Measurements from ENCODE around the gene GALNT17. TPM values are rescaled to one million over a fixed set of nuclear protein-coding genes. Genes with fewer than 3 reads are reported as not detected.

The GALNT17 gene
- polyA plus RNA-seq, 1 donor from 2014 or later = 15.7 TPM

GRCh38 chr7:71682181-71682580 is 550.2 kb downstream of the GALNT17 start:
- TF ChIP-seq EP300 (conservative IDR thresholded peaks at IDR 0.05; ENCODE audit: poor library complexity, severe bottlenecking) = no peak
- TF ChIP-seq MXI1 (conservative IDR thresholded peaks at IDR 0.05; ENCODE audit: poor library complexity, severe bottlenecking) = no peak
- no peak for TF ChIP-seq TAF1 (IDR thresholded peaks at IDR 0.05; ENCODE audit: low read depth)
- TF ChIP-seq, protein P1, sequence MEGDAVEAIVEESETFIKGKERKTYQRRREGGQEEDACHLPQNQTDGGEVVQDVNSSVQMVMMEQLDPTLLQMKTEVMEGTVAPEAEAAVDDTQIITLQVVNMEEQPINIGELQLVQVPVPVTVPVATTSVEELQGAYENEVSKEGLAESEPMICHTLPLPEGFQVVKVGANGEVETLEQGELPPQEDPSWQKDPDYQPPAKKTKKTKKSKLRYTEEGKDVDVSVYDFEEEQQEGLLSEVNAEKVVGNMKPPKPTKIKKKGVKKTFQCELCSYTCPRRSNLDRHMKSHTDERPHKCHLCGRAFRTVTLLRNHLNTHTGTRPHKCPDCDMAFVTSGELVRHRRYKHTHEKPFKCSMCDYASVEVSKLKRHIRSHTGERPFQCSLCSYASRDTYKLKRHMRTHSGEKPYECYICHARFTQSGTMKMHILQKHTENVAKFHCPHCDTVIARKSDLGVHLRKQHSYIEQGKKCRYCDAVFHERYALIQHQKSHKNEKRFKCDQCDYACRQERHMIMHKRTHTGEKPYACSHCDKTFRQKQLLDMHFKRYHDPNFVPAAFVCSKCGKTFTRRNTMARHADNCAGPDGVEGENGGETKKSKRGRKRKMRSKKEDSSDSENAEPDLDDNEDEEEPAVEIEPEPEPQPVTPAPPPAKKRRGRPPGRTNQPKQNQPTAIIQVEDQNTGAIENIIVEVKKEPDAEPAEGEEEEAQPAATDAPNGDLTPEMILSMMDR (IDR thresholded peaks at IDR 0.05; ENCODE audit: poor library complexity, severe bottlenecking) = no peak
- TF ChIP-seq SMC3 (conservative IDR thresholded peaks at IDR 0.05; ENCODE audit: poor library complexity) = no peak
- no peak for TF ChIP-seq EZH2 (IDR thresholded peaks at IDR 0.05; ENCODE audit: borderline replicate concordance, insufficient read depth, low read length, poor library complexity, severe bottlenecking)
- no peak for TF ChIP-seq POLR2AphosphoS5 (IDR thresholded peaks at IDR 0.05)
- no peak for TF ChIP-seq RAD21 (conservative IDR thresholded peaks at IDR 0.05)
- no peak for TF ChIP-seq REST (IDR thresholded peaks at IDR 0.05; ENCODE audit: borderline replicate concordance)
- no peak overlapping the region for H3K4me3 ChIP-seq (ENCODE audit: low read length)
- H3K9me2 ChIP-seq (ENCODE audit: insufficient read depth, low read length) = no peaks in the 10 kb centered on the region
- no peak overlapping the region for H3K9ac ChIP-seq (ENCODE audit: low read length)
- H3K27me3 ChIP-seq (ENCODE audit: insufficient read depth, low read depth, low read length) = no peaks in the 10 kb centered on the region
- H3K27ac ChIP-seq (ENCODE audit: low read length) = no peak overlapping the region
- H3K4me2 ChIP-seq (ENCODE audit: low read length) = no peak overlapping the region
- no peaks in the 10 kb centered on the region for H4K20me1 ChIP-seq (ENCODE audit: insufficient read depth)
- H3K79me2 ChIP-seq (replicated peaks; ENCODE audit: insufficient read depth, low read length) = no peaks in the 10 kb centered on the region
- H3F3A ChIP-seq (ENCODE audit: insufficient read depth, low read length, poor library complexity, severe bottlenecking) = no peaks in the 10 kb centered on the region
- H2AFZ ChIP-seq (ENCODE audit: low read depth, low read length) = no peak overlapping the region
- H3K36me3 ChIP-seq (ENCODE audit: insufficient read depth, low read length) = no peaks in the 10 kb centered on the region
- H3K9me3 ChIP-seq (ENCODE audit: low read length) = no peaks in the 10 kb centered on the region

DNA sequence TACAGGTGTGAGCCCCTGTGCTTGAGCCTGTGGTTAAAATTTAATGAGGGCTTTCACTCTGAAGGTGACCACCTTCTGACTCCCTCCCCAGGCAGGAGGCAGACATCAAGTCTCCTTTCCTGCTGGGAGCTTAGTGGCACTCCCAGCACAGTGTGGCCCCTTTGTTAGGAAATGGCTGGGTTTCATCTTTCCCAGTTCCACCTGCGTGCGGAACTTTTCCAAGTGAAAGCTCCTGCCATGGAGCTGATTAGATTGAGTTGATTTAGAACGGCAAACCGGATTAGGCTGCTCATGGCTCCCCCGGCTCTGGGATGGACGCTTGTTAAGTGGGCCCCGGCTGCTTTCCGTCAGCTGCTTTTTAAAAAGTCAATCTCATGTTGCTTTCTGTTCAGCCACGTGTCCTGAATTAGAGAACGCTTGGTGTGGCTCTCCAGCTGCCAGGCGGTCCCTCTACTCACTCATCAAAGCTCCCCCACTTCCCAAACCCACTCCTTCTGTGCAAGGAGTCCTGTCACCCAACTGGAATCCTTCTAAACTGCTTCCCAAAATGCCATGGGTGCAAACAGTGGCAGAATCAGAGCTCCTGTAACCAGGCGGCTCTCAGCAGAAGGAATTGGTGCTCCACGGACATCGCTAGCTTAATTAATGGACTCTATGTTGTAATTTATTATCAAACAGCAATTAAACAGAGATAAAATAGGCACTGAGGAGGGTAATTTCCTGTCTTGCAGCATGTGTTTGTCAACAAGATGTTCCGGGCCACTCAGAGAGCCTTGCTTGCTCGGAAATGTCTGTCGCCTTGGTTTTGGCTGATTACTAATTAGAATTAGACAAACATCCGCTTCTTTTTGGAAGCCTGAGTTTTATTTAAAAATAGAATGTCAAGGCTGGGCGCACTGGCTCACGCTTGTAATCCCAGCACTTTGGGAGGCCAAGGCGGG is 551.2 kb downstream of the GALNT17 start:
- Histone ChIP-seq H3K27ac (ENCODE audit: low read length) (no peak overlapping the region), H3K4me3 (ENCODE audit: low read length) (no peak overlapping the region), H3K27me3 (ENCODE audit: insufficient read depth, low read depth, low read length) (no peaks in the 10 kb centered on the region), H3K9me3 (ENCODE audit: low read length) (no peaks in the 10 kb centered on the region), H4K20me1 (ENCODE audit: insufficient read depth) (no peaks in the 10 kb centered on the region), H3K79me2 (replicated peaks; ENCODE audit: insufficient read depth, low read length) (no peaks in the 10 kb centered on the region), H3K4me2 (ENCODE audit: low read length) (no peak overlapping the region), H3F3A (ENCODE audit: insufficient read depth, low read length, poor library complexity, severe bottlenecking) (no peaks in the 10 kb centered on the region), H3K9me2 (ENCODE audit: insufficient read depth, low read length) (no peaks in the 10 kb centered on the region), H3K36me3 (ENCODE audit: insufficient read depth, low read length) (no peaks in the 10 kb centered on the region), H3K9ac (ENCODE audit: low read length) (no peak overlapping the region), H2AFZ (ENCODE audit: low read depth, low read length) (no peak overlapping the region)
- TF ChIP-seq SMC3 (conservative IDR thresholded peaks at IDR 0.05; ENCODE audit: poor library complexity) = no peak
- TF ChIP-seq EP300 (conservative IDR thresholded peaks at IDR 0.05; ENCODE audit: poor library complexity, severe bottlenecking) = no peak
- TF ChIP-seq REST (IDR thresholded peaks at IDR 0.05; ENCODE audit: borderline replicate concordance) = no peak
- TF ChIP-seq EZH2 (IDR thresholded peaks at IDR 0.05; ENCODE audit: borderline replicate concordance, insufficient read depth, low read length, poor library complexity, severe bottlenecking) = no peak
- TF ChIP-seq, protein P1 (IDR thresholded peaks at IDR 0.05; ENCODE audit: poor library complexity, severe bottlenecking) = no peak
- no peak for TF ChIP-seq RAD21 (conservative IDR thresholded peaks at IDR 0.05)
- TF ChIP-seq TAF1 (IDR thresholded peaks at IDR 0.05; ENCODE audit: low read depth) = no peak
- TF ChIP-seq MXI1 (conservative IDR thresholded peaks at IDR 0.05; ENCODE audit: poor library complexity, severe bottlenecking) = no peak
- no peak for TF ChIP-seq POLR2AphosphoS5 (IDR thresholded peaks at IDR 0.05)

Data from neural cell (in vitro differentiated cells).